DMS79 (cell line): ENCODE results near the gene ARRB2.
"Not testable (repeated sequence)": the region's sequence is repeated elsewhere in the genome, so short reads cannot be mapped to it uniquely, and the experiment has no call there.

Experiments used
- DNase-seq: peaks from one replicate; lab custom pipeline; 2025; lab: John Stamatoyannopoulos, UW

The ARRB2 gene

GRCh38 chr17:4701116-4701515 lies 9.3 kb upstream of the ARRB2 start:
- DNase-seq: no peak

GRCh38 chr17:4703330-4703691 lies 7.1 kb upstream of the ARRB2 start:
- no peak for DNase-seq

GRCh38 chr17:4704574-4704907 lies 5.9 kb upstream of the ARRB2 start:
- DNase-seq: not testable (repeated sequence)

- no peak for DNase-seq
Observed at GRCh38 chr17:4704991-4705390, 5.4 kb upstream of the ARRB2 start.

- DNase-seq: no peak
Observed at GRCh38 chr17:4706121-4706520, 4.3 kb upstream of the ARRB2 start.

GRCh38 chr17:4708436-4708835 lies 2.0 kb upstream of the ARRB2 start:
- DNase-seq: no peak

- DNase-seq: peak; percentile 57
Observed at GRCh38 chr17:4710693-4711634, 532 bp downstream of the ARRB2 start.

GRCh38 chr17:4711661-4712181 lies 1.3 kb downstream of the ARRB2 start:
- DNase-seq: no peak

GRCh38 chr17:4712526-4712925 lies 2.1 kb downstream of the ARRB2 start:
- DNase-seq: no peak

GRCh38 chr17:4714340-4715062 lies 4.1 kb downstream of the ARRB2 start:
- DNase-seq: not testable (repeated sequence)

GRCh38 chr17:4715063-4715744 lies 4.8 kb downstream of the ARRB2 start:
- DNase-seq: no peak

GRCh38 chr17:4716081-4716480 lies 5.6 kb downstream of the ARRB2 start:
- DNase-seq: no peak

GRCh38 chr17:4717791-4718190 lies 7.4 kb downstream of the ARRB2 start:
- no peak for DNase-seq

- DNase-seq: no peak
Observed at GRCh38 chr17:4718276-4718675, 7.8 kb downstream of the ARRB2 start.

GRCh38 chr17:4719146-4719545 lies 8.7 kb downstream of the ARRB2 start:
- no peak for DNase-seq

GRCh38 chr17:4719684-4720221 lies 9.3 kb downstream of the ARRB2 start:
- no peak for DNase-seq

GRCh38 chr17:4720787-4721186 lies 10.4 kb downstream of the ARRB2 start:
- DNase-seq: no peak

- DNase-seq: no peak
Observed at GRCh38 chr17:4721203-4722135, 11.0 kb downstream of the ARRB2 start.

- no peak for DNase-seq
Observed at GRCh38 chr17:4722678-4723240, 12.3 kb downstream of the ARRB2 start.

- no peak for DNase-seq
Observed at GRCh38 chr17:4724650-4725049, 14.2 kb downstream of the ARRB2 start.
